CD4-positive, alpha-beta T cell treated with Interleukin-4 for 4 hours (primary cell): ENCODE results near the gene PTPRA.
A peak's percentile ranks its signal among the peaks of the same experiment; 100 is the strongest.
"Not testable (repeated sequence)": the region's sequence is repeated elsewhere in the genome, so short reads cannot be mapped to it uniquely, and the experiment has no call there.

Source experiments
- DNase-seq: peaks from one replicate; pipeline ENCODE4 v3.0.0-alpha.2; 2020

PTPRA gene

DNA sequence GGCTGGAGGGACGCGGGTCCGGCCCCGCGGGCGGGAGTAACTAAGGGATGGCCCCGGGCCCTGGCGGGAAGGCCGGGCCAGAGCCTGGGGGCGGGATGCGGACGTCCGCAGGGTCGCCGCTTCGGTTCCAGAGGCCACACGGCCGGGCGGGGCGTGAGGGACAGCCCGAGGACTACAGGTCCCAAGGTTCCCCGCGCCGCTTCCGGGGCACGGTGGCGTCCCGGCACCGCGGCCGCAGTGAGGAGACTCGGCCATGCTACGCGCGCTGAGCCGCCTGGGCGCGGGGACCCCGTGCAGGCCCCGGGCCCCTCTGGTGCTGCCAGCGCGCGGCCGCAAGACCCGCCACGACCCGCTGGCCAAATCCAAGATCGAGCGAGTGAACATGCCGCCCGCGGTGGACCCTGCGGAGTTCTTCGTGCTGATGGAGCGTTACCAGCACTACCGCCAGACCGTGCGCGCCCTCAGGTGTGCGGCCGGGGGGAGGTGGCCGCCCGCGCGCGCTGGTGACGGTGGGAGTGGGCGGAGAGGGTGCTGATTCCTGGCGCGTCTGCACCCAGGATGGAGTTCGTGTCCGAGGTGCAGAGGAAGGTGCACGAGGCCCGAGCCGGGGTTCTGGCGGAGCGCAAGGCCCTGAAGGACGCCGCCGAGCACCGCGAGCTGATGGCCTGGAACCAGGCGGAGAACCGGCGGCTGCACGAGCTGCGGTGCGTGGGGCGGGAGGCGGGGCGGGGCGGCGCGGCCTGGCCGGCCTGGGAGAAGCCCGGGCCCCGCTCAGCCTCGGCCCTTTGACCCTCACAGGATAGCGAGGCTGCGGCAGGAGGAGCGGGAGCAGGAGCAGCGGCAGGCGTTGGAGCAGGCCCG lies 172.8 kb downstream of the PTPRA start, which contains the start of gene MRPS26:
TSS of gene MRPS26 (plus strand) at position 237 of the 861 bp plus-strand sequence. CDS start at position 254, 17 bp downstream.
- DNase-seq: peak; percentile 71

DNA sequence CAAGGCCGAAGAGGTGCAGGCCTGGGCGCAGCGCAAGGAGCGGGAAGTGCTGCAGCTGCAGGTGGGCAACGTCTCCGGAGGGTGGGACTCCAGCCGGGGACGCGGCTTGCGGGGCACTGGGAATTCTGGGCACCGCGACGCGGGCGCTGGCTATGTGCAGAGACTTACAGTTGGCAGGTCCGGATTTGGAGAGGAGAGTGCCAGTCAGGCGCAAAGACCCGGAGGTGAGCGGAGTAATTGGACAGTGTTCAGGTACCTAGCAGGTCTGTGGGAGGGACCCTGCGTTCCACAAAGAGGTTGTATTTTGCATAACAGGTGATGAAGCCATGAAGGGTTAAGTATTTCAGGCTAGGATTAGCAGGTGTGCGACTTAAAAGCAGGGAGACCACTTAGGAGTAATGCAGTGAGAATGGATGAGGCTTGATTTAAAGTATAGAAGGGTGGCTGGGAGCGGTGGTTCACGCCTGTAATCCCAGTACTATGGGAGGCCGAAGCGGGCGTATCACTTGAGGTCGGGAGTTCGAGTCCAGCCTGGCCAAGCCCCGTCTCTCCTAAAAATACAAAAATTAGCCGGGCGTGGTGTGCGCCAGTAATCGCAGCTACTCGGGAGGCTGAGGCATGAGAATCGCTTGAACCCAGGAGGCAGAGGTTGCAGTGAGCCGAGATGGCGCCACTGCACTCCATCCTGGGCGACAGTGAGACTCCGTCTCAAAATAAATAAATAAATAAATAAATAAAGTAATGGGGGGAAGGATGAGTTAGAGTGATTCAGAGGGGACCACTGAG lies 173.6 kb downstream of the PTPRA start:
- DNase-seq: no peak

DNA sequence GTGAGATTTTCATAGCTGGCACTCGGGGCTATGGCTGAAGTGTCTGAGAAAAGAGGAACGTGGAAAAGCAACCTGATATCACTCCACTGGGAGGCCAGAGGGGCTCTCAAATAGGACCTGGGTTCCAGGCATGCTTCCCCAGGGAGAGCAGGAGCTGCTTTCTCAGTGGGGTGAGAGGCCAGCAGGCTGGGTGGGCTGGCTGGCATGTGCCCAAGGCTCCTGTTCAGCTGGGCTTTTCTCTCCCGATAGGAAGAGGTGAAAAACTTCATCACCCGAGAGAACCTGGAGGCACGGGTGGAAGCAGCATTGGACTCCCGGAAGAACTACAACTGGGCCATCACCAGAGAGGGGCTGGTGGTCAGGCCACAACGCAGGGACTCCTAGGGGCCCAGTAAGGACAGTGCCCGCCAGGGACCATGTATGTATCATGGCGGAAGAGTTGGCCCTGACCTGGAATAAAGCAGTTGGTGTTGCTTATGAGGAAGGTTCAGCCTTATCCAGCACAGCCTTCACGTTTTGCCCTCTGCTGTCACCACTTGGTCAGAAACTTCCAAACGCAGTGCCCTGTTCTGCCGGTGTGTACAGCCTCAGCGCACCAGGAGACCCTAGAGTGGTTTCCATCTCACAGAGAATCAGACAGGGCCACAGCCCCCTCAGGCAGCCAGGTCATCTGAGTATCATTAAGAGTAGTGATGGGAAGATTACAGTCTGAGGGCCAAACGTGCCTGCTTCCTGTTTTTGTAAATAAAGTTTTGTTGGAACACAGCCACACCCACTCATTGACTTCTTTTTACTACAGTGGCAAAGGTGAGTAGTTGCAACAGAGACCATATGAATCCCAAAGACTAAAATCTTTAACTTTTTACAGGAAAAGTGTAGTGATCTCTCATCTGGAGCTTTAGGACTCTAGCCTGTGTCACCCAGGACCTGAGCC lies 174.5 kb downstream of the PTPRA start:
- DNase-seq: no peak

DNA sequence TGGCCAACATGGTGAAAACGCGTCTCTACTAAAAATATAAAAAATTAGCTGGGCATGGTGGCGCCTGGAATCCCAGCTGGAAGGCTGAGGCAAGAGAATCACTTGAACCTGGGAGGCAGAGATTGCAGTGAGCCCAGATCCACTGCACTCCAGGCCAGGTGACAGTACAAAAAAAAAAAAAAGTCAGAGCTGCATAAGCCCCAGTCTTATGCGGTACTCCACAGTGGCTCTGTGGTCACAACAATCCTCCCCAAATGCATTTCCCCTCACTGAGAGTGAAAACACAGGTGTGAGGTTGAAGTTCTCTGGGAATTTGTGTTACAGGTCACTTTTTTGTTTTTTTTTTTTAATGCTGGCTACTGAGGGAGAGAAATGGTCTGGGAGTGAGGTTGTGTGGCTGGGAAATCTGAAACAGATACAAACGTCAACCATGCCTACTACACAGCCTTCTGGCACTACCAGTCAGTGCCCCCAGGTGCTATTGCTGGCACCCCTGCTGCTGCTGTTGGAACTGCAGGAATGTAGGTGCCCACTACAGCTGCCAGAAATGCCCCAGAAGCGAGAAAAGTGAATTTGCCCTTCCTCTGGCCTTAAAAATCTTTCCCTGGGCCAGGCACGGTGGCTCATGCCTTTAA lies 178.2 kb downstream of the PTPRA start:
- DNase-seq: no peak

DNA sequence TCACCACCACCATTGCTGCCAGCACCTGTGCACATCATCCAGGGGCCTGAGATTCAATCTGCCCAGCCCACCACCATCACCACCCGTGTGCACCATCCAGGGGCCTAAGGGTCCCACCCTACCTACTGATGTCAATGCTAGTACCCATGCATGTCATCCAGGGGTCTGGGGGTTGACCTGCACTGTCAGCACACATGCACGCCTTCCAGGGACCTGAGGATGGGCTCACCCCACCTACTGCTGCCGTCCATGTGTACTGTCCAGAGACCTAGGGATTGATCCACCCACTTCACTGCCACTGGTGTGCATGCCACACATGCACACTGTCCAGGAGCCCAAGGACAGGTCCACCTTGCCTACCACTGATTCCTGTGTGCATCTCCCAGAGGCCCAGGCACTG lies 186.2 kb downstream of the PTPRA start:
- no peak for DNase-seq

DNA sequence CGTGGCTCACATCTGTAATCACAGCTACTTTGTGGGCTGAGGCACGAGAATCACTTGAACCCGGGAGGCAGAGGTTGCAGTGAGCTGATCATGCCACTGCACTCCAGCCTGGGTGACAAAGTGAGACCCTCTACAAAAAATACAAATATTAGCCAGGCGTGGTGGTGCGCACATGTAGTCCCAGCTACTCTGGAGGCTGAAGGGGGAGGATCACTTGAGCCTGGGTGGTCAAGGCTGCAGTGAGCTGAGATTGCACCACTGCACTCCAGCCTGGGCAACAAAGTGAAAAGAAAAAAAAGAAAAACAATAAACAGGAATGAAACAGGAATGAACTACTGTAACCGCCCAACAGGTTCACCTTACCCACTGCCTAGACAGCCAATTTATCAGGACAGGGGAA lies 190.8 kb downstream of the PTPRA start:
- not testable (repeated sequence) for DNase-seq

DNA sequence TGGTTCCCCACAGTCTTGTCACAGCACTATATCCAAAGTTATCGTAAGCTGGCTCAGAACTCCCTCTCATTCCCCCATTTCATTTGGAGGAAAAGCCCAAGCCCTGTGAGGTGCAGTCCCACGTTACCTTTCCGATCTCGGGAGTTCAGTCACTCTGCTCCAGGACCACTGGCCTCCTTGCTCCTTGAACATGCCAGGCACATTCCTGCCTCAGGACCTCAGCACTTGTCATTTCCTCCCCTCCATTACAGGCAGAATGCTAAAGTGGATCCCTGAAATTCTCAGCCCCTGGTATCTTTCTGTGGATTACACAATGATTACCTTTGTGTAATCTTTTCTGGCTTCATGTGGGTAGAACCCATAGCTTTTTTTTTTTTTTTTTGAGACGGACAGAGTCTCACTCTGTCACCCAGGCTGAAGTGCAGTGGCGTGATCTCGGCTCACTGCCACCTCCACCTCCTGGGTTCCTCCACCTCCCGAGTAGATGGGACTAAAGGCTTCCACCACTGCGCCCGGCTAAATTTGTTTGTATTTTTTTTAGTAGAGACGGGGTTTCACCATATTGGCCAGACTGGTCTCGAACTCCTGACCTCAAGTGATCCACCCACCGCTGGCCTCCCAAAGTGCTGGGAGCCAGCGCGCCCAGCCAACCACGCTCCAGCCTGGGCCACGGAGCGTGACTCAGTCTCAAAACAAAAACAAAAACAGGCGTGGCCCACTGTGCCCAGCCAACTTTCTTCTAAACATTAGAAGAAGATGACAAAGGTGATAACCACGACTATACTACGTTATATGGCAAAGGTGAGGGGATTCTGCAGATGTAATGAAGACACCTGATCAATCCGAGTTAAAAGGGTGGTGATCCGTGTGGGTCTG lies 194.1 kb downstream of the PTPRA start:
- DNase-seq: no peak

DNA sequence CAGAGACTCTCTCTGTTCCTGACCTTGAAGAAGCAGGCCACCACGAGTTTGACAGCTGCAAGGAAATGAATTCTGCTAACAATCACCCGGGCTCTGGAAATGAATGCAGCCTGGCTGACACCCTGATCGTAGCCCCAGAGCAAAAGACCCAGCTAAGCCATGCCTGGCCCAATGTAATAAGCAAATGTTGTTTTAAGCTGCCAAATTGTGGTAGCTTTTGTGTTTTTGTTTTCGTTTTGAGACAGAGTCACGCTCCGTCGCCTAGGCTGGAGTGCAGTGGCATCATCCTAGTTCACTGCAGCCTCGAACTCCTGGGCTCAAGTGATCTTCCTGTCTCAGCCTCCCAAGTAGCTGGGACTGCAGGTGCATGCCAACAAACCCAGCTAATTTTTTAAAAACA lies 194.8 kb downstream of the PTPRA start:
- DNase-seq: no peak

DNA sequence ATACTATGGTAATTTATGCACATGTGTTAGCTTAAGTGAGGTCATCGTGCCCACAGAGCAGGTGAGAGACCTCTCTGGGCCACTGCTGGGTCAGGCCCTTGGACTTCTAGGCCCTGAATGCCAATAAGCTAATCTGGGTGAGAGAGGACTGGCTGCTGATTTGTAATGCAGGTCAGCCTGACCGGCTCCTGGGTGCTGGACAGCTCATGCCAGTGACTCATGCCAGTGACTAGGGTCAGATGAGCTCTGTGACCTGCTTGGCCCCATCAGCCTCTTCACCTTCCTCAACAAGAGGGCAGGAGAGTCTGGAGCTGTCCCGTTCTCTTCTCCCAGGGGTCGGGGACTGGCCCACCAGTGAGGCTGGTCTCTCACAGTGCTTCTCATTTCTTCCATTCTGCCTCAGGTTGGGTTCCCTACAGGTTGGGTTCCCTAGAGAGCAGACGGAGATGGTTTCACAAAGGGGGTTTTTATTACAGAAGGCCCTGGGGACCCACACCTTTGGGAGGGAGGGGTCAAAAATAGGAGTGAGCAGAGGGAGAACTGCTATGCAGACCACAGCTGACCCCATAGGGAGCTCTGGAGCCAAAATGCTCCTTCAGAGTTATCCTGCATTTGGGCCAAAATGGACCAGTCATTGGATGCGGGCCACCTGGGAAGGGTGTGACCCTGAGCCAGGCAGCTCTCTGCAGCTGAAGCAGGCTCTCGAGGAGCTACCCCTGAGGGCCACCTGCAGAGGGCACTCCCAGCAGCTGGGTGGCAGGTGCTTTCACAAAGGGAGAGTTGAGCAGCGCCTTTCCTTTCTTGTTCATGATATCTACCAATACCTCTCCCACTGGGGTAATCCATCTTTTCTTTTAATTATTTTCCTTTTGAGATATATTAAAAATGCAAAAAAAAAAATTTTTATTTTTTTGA lies 196.0 kb downstream of the PTPRA start:
- DNase-seq: no peak

DNA sequence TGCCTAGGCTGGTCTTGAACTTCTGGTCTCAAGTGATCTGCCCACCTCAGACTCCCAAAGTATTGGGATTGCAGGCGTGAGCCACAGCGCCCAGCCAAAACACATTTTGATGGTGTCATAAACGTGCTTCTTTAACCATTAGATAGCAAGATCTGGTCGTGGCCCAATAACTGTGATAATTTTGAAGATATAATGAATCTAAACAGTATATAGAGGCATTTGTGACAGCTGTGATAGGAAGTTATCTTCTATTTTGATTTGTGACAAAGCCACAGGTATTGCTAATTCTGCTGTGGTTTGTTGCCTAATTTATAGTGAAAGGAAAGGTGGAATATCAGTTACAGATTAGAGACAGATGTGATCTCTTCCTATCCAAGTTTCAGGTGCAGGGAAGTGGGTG lies 197.4 kb downstream of the PTPRA start:
- no peak for DNase-seq

DNA sequence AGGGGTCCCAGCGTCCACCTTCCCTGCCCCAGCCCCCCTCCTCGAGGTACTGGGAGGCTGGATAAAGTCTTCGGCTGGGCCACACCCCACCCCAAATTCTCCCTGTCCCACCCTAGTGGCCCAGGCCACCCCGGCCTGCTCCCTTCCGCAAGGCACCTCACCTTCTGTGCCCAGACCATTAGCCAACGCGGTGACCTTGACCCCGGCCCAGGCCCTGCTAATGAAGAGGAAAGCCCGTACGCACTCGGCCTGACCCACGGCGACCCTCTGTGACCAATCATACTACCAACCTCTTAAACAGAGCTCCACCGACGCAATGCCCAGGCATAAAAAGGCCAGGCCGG lies 198.0 kb downstream of the PTPRA start:
- DNase-seq: no peak

DNA sequence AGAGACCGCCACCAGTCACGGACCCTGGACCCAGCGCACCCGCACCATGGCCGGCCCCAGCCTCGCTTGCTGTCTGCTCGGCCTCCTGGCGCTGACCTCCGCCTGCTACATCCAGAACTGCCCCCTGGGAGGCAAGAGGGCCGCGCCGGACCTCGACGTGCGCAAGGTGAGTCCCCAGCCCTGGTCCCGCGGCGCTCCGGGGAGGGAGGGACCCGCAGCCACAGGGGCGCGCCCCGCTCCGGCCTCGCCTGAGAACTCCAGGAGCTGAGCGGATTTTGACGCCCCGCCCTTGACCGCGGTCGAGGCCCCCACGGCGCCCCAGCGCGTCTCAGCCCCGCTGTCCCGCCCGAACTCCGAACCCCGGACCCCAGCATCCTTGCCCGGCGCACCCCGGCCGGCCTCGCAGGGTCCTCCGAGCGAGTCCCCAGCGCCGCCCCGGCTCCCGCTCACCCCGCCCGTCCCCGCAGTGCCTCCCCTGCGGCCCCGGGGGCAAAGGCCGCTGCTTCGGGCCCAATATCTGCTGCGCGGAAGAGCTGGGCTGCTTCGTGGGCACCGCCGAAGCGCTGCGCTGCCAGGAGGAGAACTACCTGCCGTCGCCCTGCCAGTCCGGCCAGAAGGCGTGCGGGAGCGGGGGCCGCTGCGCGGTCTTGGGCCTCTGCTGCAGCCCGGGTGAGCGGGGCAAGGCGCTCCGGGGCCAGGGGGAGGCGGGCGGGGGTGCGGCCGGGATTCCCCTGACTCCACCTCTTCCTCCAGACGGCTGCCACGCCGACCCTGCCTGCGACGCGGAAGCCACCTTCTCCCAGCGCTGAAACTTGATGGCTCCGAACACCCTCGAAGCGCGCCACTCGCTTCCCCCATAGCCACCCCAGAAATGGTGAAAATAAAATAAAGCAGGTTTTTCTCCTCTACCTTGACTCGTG lies 198.6 kb downstream of the PTPRA start, which contains the start of gene OXT:
TSS of gene OXT (plus strand) at position 11 of the 920 bp plus-strand sequence. CDS start at position 47, 36 bp downstream.
- DNase-seq: peak; percentile 77

DNA sequence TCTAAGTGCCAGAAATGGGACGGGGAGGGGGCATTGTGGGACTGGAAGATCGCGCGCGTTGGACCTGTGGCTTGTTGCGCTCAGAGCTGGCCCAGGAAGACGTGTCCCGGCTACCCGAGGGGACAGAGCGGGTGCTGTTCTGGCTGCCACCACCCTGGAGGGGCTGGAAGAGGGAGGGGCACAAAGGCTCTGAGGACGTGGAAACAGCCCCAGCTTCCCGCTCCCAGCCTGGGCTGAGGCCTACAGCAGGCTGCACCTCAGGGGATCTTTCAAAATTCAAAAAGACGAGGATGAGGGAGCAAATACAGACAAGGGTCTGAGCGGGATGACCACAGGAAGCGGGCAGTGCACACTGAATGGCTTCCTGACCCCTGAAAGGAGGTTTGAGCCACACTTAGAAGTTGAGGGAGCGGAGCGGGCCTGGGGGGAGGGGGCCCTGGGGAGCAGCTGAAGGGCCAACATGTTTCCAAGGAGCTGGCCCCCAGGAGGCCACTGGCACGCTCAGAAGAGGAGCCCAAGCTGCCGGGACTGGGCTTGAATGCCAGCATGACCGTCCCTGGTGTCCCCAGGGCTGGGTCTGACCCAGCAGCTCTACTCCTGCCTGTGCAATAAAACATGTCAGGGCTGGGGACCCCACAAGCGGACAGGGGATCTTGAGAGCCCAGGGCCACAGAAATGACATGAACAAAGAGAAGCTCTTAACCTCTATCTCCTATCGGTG lies 199.4 kb downstream of the PTPRA start:
- DNase-seq: no peak

DNA sequence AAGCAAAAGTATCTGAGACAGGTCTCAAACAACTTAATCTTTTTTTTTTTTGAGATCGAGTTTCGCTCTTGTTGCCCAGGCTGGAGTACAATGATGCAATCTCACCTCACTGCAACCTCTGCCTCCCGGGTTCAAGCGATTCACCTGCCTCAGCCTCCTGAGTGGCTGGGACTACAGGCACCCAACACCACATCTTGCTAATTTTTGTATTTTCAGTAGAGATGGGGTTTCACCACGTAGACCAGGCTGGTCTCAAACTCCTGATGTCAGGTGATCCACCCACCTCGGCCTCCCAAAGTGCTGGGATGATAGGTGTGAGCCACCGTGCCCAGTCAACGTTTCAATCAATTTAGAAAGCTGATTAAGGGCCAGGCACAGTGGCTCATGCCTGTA lies 200.0 kb downstream of the PTPRA start:
- not testable (repeated sequence) for DNase-seq

DNA sequence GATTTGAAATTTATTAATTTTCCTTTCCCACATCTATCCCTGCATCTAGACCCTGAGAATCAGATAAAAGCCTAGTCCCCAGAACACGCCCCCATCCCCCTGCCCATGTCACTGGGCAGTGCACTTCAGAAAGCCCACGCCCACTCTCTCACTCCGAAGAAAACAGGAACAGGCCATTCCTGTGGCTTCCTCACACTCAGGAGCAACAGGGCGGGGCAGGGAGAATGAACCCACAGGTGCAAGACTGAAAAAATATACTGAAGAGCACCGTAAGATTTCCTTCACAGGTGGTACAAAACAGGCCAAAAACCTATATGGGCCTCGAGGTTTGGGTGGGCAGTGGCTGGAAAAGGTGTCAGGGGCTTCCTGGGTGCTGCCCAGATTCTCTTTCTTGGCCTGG lies 201.5 kb downstream of the PTPRA start:
- DNase-seq: no peak

DNA sequence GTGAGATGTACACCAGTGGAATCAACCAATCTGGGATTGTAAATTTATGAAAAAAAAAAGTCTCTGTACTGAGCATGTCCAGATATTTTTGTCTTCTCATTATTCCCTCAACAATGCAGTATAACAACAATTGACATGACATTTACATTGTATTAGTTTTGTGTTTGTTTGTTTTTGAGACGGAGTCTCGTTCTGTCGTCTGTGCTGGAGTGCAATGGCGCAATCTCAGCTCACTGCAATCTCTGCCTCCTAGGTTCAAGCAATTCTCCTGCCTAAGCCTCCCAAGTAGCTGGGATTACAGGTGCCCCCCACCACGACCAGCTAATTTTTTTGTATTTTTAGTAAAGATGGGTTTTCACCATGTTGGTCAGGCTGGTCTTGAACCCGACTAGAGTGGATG lies 202.0 kb downstream of the PTPRA start:
- DNase-seq: not testable (repeated sequence)

DNA sequence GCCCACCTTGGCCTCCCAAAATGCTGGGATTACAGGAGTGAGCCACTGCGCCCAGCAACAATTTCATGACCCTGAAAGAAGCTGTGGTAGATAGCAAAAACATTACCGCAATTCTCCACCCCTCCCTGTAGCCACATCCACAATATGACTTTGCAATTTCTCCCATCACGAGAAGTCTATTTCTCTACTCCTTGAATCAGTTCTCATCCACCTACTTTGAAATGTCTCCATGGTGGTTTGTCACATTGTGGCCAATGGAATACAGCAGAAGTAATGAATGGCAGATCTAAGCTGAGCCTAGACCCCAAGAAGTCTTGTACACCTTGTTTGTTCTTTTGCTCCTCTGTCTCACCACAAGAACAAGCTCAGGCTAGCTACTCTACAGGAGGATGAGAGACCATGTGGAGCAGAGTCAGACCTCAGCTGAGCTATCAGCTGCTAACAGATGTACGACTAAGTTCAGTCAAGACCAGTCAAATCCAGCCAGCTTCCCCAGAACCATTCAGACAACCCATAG lies 204.4 kb downstream of the PTPRA start:
- DNase-seq: no peak

DNA sequence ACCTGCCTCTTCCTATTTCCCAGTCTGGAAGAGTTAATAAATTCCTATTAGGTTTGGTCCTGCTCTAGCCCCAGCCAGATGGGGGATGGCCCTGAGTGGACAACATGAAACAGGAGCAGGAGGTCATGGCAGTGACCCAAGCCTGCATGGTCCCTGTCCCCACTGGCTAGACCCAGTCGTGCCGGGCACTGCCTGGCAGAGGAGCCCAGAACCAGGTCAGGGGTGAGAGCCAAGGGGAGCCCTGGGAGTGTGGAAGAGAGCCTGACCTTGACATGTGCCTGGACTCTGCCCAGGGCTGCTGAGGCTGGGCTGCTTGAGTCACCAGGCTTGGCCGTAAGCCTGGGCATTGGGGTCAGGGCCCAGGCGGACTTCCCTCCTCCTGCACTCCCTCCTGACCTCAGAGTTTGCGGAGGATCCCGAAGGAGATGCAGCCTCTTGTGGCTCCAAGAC lies 207.7 kb downstream of the PTPRA start:
- DNase-seq: no peak
